ENCODE results near the gene RAB44. TPM values are rescaled to one million over a fixed set of nuclear protein-coding genes. Genes with fewer than 3 reads are reported as not detected.

Gene RAB44
- total RNA-seq, 1 donor from 2014 or later, result 0.95 TPM

- DNase-seq (no peak), ATAC-seq (no peak)
- Histone ChIP-seq H3K27ac (no peak overlapping the region), H3K27me3 (ENCODE audit: low read depth) (no peaks in the 10 kb centered on the region), H3K4me1 (peaks cover 33% of the 10 kb centered on the region), H3K36me3 (no peaks in the 10 kb centered on the region), H3K4me3 (no peak overlapping the region), H3K9me3 (no peaks in the 10 kb centered on the region)
- no peak for TF ChIP-seq CTCF (IDR thresholded peaks at IDR 0.05)
- intact Hi-C loops (cut with DNase I), result loop anchor here (10.0 kb wide), 1 partner anchor 129 kb away; no protein-coding TSS in a partner anchor
Measured at GRCh38 chr6:36753671-36754405, 56.2 kb downstream of the RAB44 start.

GRCh38 chr6:36754582-36755434 lies 57.2 kb downstream of the RAB44 start:
- Histone ChIP-seq H3K9me3 (no peaks in the 10 kb centered on the region), H3K27ac (no peak overlapping the region), H3K36me3 (no peaks in the 10 kb centered on the region), H3K4me3 (no peak overlapping the region), H3K27me3 (ENCODE audit: low read depth) (no peaks in the 10 kb centered on the region), H3K4me1 (peaks cover 39% of the 10 kb centered on the region)
- no peak for TF ChIP-seq CTCF (IDR thresholded peaks at IDR 0.05)
- intact Hi-C loops (cut with DNase I), result loop anchor here (10.0 kb wide), 1 partner anchor 130 kb away; no protein-coding TSS in a partner anchor
- DNase-seq (no peak), ATAC-seq (no peak)

GRCh38 chr6:36755435-36756348 lies 58.1 kb downstream of the RAB44 start:
- ATAC-seq (peak in 1 of 2 donors; percentile 8), DNase-seq (no peak)
- no peaks in the 10 kb centered on the region for H3K27me3 ChIP-seq (ENCODE audit: low read depth)
- H3K36me3 ChIP-seq, result no peaks in the 10 kb centered on the region
- peaks cover 39% of the 10 kb centered on the region for H3K4me1 ChIP-seq
- H3K4me3 ChIP-seq, result no peak overlapping the region
- H3K9me3 ChIP-seq, result no peaks in the 10 kb centered on the region
- TF ChIP-seq CTCF (IDR thresholded peaks at IDR 0.05), result no peak
- no peak overlapping the region for H3K27ac ChIP-seq
- intact Hi-C loops (cut with DNase I), result loop anchor here (10.0 kb wide), 1 partner anchor 131 kb away; no protein-coding TSS in a partner anchor

- DNase-seq (no peak), ATAC-seq (no peak)
- Histone ChIP-seq H3K36me3 (no peaks in the 10 kb centered on the region), H3K4me3 (peak overlapping the region; percentile 14), H3K9me3 (no peaks in the 10 kb centered on the region), H3K27me3 (ENCODE audit: low read depth) (no peaks in the 10 kb centered on the region), H3K27ac (no peak overlapping the region), H3K4me1 (peaks cover 39% of the 10 kb centered on the region)
- no peak for TF ChIP-seq CTCF (IDR thresholded peaks at IDR 0.05)
- intact Hi-C loops (cut with DNase I), result loop anchor here (10.0 kb wide), 1 partner anchor 132 kb away; no protein-coding TSS in a partner anchor
Measured at GRCh38 chr6:36756786-36757185, 59.2 kb downstream of the RAB44 start.

- ATAC-seq (no peak), DNase-seq (no peak)
- TF ChIP-seq CTCF (IDR thresholded peaks at IDR 0.05), result no peak
- Histone ChIP-seq H3K9me3 (no peaks in the 10 kb centered on the region), H3K27me3 (ENCODE audit: low read depth) (no peaks in the 10 kb centered on the region), H3K27ac (no peak overlapping the region), H3K4me3 (no peak overlapping the region), H3K4me1 (peaks cover 35% of the 10 kb centered on the region), H3K36me3 (no peaks in the 10 kb centered on the region)
- intact Hi-C loops (cut with DNase I), result loop anchor here (10.0 kb wide), 1 partner anchor 132 kb away; no protein-coding TSS in a partner anchor
Measured at GRCh38 chr6:36757206-36757605, 59.6 kb downstream of the RAB44 start.

Measured in lower lobe of right lung (tissue), 2 donors.